Measurements from ENCODE around the gene SNAPC1. TPM values are rescaled to one million over a fixed set of nuclear protein-coding genes. Genes with fewer than 3 reads are reported as not detected.
A peak's percentile ranks its signal among the peaks of the same experiment; 100 is the strongest.

Gene SNAPC1, protein sequence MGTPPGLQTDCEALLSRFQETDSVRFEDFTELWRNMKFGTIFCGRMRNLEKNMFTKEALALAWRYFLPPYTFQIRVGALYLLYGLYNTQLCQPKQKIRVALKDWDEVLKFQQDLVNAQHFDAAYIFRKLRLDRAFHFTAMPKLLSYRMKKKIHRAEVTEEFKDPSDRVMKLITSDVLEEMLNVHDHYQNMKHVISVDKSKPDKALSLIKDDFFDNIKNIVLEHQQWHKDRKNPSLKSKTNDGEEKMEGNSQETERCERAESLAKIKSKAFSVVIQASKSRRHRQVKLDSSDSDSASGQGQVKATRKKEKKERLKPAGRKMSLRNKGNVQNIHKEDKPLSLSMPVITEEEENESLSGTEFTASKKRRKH
- total RNA-seq: 10 to 100 TPM in 1 of 2 experiments, 1 to 10 TPM in 1; 9.2 to 10.2 TPM

GRCh38 chr14:61761959-61762786 is at the start of gene SNAPC1:
Gene SNAPC1, plus strand, starts transcription at chr14:61762420. Its CDS starts 41 bp downstream, at chr14:61762461.
- Mint-ChIP-seq H3K27me3 (no peaks in the 10 kb centered on the region), H3K36me3 (peaks cover 13% of the 10 kb centered on the region), H3K9me3 (no peaks in the 10 kb centered on the region), H3K27ac (peak within 1 kb of the TSS; percentile 94), H3K4me1 (peaks cover 33% of the 10 kb centered on the region), H3K4me3 (peak within 1 kb of the TSS; percentile 93)
- peak; percentile 97 for DNase-seq

- DNase-seq: no peak
- Mint-ChIP-seq H3K36me3 (peaks cover 15% of the 10 kb centered on the region), H3K4me3 (no peak overlapping the region), H3K9me3 (no peaks in the 10 kb centered on the region), H3K27me3 (no peaks in the 10 kb centered on the region), H3K4me1 (peaks cover 83% of the 10 kb centered on the region), H3K27ac (no peak overlapping the region)
Measured at GRCh38 chr14:61713724-61714437, 48.3 kb upstream of the SNAPC1 start.

GRCh38 chr14:61716956-61717355 is 45.3 kb upstream of the SNAPC1 start:
- Mint-ChIP-seq H3K36me3 (peaks cover 17% of the 10 kb centered on the region), H3K4me1 (peaks cover 73% of the 10 kb centered on the region), H3K9me3 (no peaks in the 10 kb centered on the region), H3K27me3 (no peaks in the 10 kb centered on the region), H3K27ac (no peak overlapping the region), H3K4me3 (no peak overlapping the region)
- DNase-seq: no peak

- Mint-ChIP-seq H3K27ac (no peak overlapping the region), H3K4me3 (no peak overlapping the region), H3K4me1 (peaks cover 64% of the 10 kb centered on the region), H3K9me3 (no peaks in the 10 kb centered on the region), H3K27me3 (no peaks in the 10 kb centered on the region), H3K36me3 (peaks cover 14% of the 10 kb centered on the region)
- DNase-seq: no peak
Measured at GRCh38 chr14:61718039-61718438, 44.2 kb upstream of the SNAPC1 start.

DNA sequence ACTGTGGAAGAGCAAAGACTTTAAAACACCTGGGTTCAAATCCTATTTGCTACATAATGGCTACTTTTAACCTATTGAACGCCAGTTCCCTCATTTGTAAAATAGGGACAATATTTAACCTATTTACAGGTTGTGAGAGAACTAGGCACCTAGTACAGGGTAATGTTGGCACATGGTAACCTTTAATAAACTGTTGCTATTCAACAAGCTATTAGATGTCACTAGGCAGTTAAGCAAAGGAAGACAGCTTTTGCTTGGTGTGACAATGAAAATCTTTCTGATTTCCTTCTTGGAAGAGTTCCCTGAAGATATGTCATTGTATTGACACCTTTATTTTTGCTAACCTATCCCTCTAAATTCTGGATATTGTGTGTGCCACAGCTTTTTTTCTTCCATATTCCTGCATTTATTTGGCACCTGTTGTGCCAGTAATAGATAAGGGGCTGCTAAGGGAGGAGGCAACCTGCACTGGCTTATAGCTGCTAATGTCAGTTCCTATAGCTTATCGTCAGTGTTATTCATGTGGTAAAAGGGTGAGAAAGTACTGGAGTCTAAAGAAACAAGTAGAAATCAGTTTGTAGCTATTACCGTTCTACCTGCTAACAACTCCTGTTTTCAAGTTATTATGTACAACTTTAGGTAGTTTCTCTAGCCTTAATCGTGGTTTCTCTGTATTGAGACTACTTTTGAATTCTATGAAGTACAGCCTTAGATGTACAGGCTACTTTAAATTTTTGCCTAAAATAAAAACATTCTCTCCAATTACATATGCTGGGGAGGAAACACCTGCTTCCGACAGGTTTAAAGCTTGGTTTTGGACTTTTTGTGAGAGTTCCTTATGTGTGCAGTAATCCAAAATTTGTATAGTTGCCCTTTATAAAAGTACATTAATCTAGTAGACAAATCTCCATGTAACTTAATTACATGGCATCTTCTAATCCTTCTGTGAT is 42.6 kb upstream of the SNAPC1 start:
- DNase-seq: no peak
- Mint-ChIP-seq H3K36me3 (peaks cover 24% of the 10 kb centered on the region), H3K4me3 (peak overlapping the region; percentile 26), H3K4me1 (peaks cover 62% of the 10 kb centered on the region), H3K27me3 (no peaks in the 10 kb centered on the region), H3K27ac (peak overlapping the region; percentile 78), H3K9me3 (no peaks in the 10 kb centered on the region)

GRCh38 chr14:61720294-61720661 is 41.9 kb upstream of the SNAPC1 start:
- Mint-ChIP-seq H3K27ac (peak overlapping the region; percentile 78), H3K27me3 (no peaks in the 10 kb centered on the region), H3K4me3 (peak overlapping the region; percentile 26), H3K4me1 (peaks cover 64% of the 10 kb centered on the region), H3K9me3 (no peaks in the 10 kb centered on the region), H3K36me3 (peaks cover 29% of the 10 kb centered on the region)
- no peak for DNase-seq

GRCh38 chr14:61720741-61721140 is 41.5 kb upstream of the SNAPC1 start:
- Mint-ChIP-seq H3K27ac (no peak overlapping the region), H3K27me3 (no peaks in the 10 kb centered on the region), H3K9me3 (no peaks in the 10 kb centered on the region), H3K4me3 (no peak overlapping the region), H3K4me1 (peaks cover 62% of the 10 kb centered on the region), H3K36me3 (peaks cover 33% of the 10 kb centered on the region)
- DNase-seq: no peak

DNA sequence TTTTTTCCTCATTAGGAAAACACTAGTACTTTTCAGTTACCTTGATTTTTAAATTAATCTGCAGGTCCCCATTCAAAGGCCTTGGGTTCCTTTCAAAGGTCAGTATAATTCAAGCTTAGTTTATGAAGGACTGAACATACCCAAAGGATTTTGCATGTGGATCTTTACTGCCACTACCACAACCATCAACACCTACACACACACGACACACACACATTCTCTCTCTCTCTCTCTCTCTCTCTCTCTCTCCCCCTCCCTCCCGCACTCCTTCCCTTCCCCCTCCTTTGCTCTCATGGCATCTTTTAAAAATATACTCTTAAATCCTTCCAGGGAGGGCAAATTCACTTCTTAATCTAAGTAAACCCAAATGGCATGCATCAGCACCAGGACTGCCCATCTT is 38.1 kb upstream of the SNAPC1 start:
- Mint-ChIP-seq H3K36me3 (peaks cover 64% of the 10 kb centered on the region), H3K27me3 (no peaks in the 10 kb centered on the region), H3K9me3 (no peaks in the 10 kb centered on the region), H3K4me1 (peaks cover 63% of the 10 kb centered on the region), H3K4me3 (no peak overlapping the region), H3K27ac (no peak overlapping the region)
- DNase-seq: no peak

GRCh38 chr14:61726778-61727658 is 35.2 kb upstream of the SNAPC1 start:
- H3K4me3 Mint-ChIP-seq: no peak overlapping the region
- H3K4me1 Mint-ChIP-seq: peaks cover 66% of the 10 kb centered on the region
- no peaks in the 10 kb centered on the region for H3K27me3 Mint-ChIP-seq
- no peak for DNase-seq
- peak overlapping the region; percentile 22 for H3K27ac Mint-ChIP-seq
- H3K36me3 Mint-ChIP-seq: peaks cover 70% of the 10 kb centered on the region
- H3K9me3 Mint-ChIP-seq: no peaks in the 10 kb centered on the region

- DNase-seq: no peak
- peaks cover 58% of the 10 kb centered on the region for H3K4me1 Mint-ChIP-seq
Measured at GRCh38 chr14:61730756-61731373, 31.4 kb upstream of the SNAPC1 start.

DNA sequence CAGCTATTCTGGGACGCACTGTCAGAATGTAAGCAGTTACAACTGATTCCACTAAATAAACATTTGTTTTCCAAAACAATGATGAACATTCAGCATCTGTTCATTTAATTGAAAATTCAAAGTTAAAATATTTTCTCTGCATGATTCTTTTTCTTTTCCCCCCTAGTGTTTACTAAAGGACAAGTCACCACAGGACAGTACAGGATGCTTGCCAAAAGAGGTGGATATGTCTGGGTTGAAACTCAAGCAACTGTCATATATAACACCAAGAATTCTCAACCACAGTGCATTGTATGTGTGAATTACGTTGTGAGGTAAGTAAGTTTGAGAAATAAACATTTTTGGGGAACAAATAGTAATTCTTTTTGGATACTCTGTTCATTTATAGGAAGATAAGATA is 28.2 kb upstream of the SNAPC1 start:
- H3K36me3 Mint-ChIP-seq: peaks cover 62% of the 10 kb centered on the region
- peaks cover 32% of the 10 kb centered on the region for H3K4me1 Mint-ChIP-seq

More at GRCh38 chr14:61730756-61731373, 31.4 kb upstream of the SNAPC1 start:
- H3K4me3 Mint-ChIP-seq: no peak overlapping the region
- H3K9me3 Mint-ChIP-seq: no peaks in the 10 kb centered on the region
- peaks cover 70% of the 10 kb centered on the region for H3K36me3 Mint-ChIP-seq
- no peaks in the 10 kb centered on the region for H3K27me3 Mint-ChIP-seq
- peak overlapping the region; percentile 73 for H3K27ac Mint-ChIP-seq

DNA sequence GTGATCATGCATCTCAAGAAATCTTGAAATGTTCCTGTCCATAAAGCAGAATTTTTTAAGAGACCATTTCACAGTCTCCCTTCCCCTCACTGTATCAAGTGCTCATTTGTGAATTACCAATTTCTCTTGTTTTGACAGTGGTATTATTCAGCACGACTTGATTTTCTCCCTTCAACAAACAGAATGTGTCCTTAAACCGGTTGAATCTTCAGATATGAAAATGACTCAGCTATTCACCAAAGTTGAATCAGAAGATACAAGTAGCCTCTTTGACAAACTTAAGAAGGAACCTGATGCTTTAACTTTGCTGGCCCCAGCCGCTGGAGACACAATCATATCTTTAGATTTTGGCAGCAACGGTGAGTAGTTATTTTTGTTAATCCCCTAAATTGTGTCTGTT is 25.5 kb upstream of the SNAPC1 start:
- Mint-ChIP-seq H3K27me3 (no peaks in the 10 kb centered on the region), H3K9me3 (no peaks in the 10 kb centered on the region), H3K36me3 (peaks cover 52% of the 10 kb centered on the region), H3K4me1 (peaks cover 14% of the 10 kb centered on the region), H3K4me3 (no peak overlapping the region), H3K27ac (no peak overlapping the region)
- no peak for DNase-seq

More for the DNA sequence above, 28.2 kb upstream of the SNAPC1 start:
- Mint-ChIP-seq H3K4me3 (no peak overlapping the region), H3K27ac (no peak overlapping the region), H3K27me3 (no peaks in the 10 kb centered on the region), H3K9me3 (no peaks in the 10 kb centered on the region)
- no peak for DNase-seq

DNA sequence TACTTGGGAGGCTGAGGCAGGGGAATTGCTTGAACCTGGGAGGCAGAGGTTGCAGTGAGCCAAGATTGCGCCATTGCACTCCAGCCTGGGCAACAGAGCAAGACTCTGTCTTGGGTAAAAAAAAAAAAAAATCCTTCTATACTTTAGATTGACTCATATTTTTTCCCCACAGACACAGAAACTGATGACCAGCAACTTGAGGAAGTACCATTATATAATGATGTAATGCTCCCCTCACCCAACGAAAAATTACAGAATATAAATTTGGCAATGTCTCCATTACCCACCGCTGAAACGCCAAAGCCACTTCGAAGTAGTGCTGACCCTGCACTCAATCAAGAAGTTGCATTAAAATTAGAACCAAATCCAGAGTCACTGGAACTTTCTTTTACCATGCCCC is 24.3 kb upstream of the SNAPC1 start:
- Mint-ChIP-seq H3K4me1 (peaks cover 12% of the 10 kb centered on the region), H3K36me3 (peaks cover 52% of the 10 kb centered on the region), H3K27ac (peak overlapping the region; percentile 44)

More for the DNA sequence above, 24.3 kb upstream of the SNAPC1 start:
- DNase-seq: no peak
- H3K27me3 Mint-ChIP-seq: no peaks in the 10 kb centered on the region
- no peak overlapping the region for H3K4me3 Mint-ChIP-seq
- H3K9me3 Mint-ChIP-seq: no peaks in the 10 kb centered on the region
